NCI-H2081 (cell line): ENCODE data around the gene THTPA.
A peak's percentile ranks its signal among the peaks of the same experiment; 100 is the strongest.

ENCODE experiments used
- DNase-seq, 2 experiments: peaks; one replicate each; lab custom pipeline; 2025; lab: John Stamatoyannopoulos, UW

Gene THTPA

GRCh38 chr14:23551266-23552028 lies 4.6 kb upstream of the THTPA start, which contains the start of gene ZFHX2:
ZFHX2 (minus strand) TSS chr14:23551765; CDS start chr14:23535325, 16,440 bp downstream.
- peak; percentile 83 to 89 for DNase-seq

GRCh38 chr14:23555533-23555881 lies 564 bp upstream of the THTPA start:
- DNase-seq, result no peak

- no peak for DNase-seq
Measured at GRCh38 chr14:23556700-23557440, 799 bp downstream of the THTPA start.

DNA sequence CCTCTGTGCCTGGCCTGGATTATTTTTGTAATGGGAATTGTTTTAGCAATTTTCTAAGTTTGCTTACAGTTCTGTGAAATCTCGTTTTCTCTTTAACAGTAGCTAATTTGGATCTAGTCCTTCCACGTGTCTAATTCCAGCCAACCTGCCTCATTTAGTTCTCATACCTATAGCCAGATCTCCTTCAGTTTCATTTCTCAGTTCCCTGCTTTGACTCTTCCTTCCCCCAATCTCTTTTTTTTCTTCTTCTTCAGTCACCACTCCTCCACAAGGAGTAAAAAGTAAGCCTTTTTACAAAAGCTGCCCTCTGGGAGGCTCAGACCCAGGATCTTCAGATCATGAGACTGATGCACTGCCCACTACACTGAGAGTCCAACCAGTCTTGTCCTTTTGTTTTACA lies 1.4 kb downstream of the THTPA start:
- no peak for DNase-seq

GRCh38 chr14:23557946-23558345 lies 1.9 kb downstream of the THTPA start:
- no peak for DNase-seq

- no peak for DNase-seq
Measured at GRCh38 chr14:23558346-23559009, 2.4 kb downstream of the THTPA start.

- peak; percentile 48 to 70 for DNase-seq
Measured at GRCh38 chr14:23559010-23559925, 3.2 kb downstream of the THTPA start.

DNA sequence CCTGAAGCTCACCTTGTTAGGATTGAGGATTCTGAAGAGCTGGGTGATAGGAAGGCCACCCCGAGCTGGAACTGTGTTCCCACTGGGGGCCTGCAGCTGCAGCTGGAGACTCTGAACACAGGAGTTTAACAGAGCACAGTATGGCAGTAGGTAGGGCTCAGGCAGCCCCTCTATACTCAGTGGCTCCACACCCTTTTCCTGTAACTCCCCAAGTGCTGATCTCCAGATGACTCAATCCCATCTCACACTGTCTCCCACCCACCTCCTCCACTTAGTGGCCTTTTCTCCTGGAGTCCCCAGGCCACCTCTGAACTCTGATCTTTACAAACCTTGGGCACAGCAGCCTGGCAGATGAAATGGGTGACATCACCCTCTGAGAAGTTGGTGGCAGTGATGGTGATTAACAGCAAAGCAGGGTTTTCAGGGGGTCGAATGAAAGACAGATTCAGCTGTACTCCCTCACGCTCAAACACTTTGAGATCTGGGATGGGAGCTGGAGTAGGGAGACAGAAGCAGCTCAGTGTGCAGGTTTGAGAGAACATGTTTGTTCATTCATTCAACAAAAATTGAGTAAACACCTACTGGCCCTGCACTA lies 4.0 kb downstream of the THTPA start:
- no peak for DNase-seq

- no peak for DNase-seq
Measured at GRCh38 chr14:23561259-23561658, 5.2 kb downstream of the THTPA start.

- DNase-seq, result no peak
Measured at GRCh38 chr14:23561873-23562821, 6.1 kb downstream of the THTPA start.

DNA sequence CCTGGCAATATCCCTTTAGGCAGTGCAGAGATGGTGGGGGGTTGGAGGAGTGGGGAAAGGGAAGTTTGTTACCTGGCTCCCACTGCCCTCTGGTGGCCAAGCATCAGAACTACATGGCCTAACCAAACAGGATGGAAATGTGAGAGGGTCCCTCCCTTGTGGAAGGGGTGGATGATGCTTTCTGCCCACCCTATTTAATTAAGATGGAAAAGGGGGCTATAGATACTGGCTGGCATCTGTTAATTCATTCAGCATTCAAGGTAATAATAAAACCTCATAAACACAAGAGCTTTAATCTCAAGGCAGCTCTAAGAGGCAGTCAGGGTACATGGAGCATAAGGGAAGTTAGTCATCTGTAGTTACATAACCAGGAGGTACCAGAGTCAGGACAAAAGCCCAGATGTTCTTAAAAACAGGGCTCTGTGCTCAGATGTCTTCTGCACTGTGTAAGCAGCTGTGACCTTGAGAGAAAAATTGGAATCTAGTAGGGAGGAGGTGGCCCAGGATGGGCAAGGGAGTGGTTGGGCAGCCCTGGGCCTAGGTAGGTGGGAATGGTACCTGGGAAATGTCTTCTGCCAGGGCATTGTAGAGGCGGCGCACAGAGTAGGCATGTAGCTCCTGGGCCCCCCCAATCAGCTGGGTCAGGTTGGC lies 6.9 kb downstream of the THTPA start:
- DNase-seq, result peak; percentile 48 to 55

DNA sequence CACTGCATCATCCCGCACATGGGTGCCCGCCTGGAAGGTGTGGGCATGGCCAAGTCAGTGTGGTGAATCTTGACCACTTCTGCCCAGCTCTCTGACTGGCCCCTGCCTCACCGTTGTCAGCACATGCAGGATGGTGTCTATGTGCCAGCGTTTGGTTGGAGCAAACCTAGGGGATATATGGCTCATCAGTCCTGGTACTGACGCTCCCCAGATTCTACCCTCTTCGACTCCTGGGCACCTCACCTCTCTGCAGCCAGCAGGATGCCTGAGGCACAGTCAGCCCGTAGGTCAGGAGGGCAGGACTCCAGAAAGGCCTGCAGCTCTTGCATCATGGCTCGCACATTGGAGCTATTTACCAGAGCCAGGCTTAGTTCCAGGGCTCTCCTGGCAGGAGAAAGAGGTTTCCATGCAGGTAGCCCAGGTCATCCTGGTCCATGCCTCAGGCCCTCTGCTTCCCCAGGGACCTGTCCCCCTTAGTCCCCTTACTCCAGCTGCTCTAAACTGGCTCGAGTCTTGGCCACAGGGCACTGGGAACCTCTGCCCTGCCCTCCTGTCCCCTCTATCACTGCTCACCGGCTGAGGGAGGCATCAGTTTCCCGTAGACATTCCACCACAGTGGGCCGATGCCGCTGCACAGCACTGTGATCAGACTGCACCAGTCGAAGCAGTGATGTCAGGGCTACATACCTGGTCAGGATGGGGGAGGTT lies 7.6 kb downstream of the THTPA start:
- DNase-seq, result no peak

DNA sequence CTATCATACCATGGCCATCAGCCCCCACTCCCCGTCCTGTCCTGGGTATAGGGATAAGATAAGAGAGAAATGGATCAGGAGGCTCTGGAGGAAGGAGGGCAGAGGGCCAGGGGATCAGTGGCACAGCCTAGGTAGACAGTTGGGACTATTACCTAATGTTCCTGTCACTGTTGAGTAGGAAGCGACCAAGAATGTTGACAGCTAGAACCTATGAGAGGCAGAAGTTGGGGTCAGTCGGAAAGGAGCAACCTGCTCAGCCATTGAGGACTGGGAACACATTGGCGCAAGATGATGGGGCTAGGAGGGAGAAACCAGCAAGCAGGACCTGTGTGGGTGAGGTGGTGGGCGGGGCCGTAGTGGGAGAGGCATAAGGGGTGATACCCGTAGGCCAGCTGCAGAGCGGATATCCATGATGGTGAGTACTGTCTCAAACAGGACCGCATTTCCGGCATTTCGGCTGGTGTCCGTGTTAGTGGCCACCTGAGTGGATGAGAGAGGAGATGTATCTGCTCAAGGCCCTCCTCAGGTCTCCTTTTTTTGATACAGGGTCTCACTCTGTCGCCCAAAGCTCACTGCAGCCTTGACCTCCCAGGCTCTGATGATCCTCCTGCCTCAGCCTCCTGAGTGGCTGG lies 8.2 kb downstream of the THTPA start:
- DNase-seq, result no peak

DNA sequence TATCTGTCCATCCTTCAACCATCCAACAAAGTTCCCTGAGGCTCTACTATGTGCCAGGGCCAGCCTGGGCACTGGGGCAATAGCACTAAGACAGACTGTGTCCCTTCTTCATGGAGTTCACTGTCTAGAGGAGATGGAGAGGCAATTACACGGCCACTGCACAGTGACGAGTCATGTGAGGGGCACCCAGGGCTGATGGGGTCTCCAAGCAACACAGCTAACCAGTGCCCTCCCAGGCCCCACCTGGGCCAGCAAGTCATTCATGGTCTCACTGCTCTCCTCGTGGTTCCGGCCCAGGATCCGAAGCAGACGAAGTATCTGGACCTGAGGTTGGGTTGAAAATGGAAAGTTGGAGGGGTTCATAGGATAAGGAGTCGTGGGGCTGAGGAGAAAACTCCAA lies 8.8 kb downstream of the THTPA start:
- no peak for DNase-seq

DNA sequence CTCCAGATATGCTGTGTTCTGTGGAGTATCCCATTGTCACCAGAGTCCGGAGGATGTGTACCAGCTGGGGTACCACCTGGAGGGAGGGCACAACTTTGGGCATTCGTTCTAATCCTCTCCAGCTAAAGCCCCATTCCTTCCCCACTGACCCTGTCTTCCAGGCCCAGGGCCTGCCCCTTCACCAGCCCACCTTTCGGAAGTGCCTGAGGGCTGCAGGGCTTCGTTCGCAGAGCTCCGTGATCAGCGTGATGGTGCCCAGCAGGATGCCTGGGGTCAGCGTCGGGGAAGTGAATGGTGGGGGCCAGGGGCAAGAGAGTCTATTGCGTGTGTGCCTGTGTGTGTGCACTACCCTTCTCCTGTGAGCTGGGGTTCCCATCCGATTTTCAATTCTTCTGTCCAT lies 9.6 kb downstream of the THTPA start:
- no peak for DNase-seq

- DNase-seq, result no peak
Measured at GRCh38 chr14:23566112-23566777, 10.2 kb downstream of the THTPA start.

- no peak for DNase-seq
Measured at GRCh38 chr14:23566778-23567185, 10.7 kb downstream of the THTPA start.
